NCI-H2196 treated with DMSO at 0.1 percent for 48 hours (cell line): ENCODE measurements around the gene EPB41L4B.
"Not testable (repeated sequence)": the region's sequence is repeated elsewhere in the genome, so short reads cannot be mapped to it uniquely, and the experiment has no call there.

Experiments used
- DNase-seq: peaks from one replicate; lab custom pipeline; 2025; ENCODE audit not compliant: unreplicated experiment; lab: John Stamatoyannopoulos, UW

The EPB41L4B gene

GRCh38 chr9:109129470-109130197 is 191.2 kb downstream of the EPB41L4B start:
- DNase-seq: no peak

- not testable (repeated sequence) for DNase-seq
Observed at GRCh38 chr9:109126671-109127070, 194.2 kb downstream of the EPB41L4B start.

- no peak for DNase-seq
Observed at GRCh38 chr9:109124121-109124520, 196.7 kb downstream of the EPB41L4B start.

- no peak for DNase-seq
Observed at GRCh38 chr9:109122726-109123621, 197.9 kb downstream of the EPB41L4B start.
